GM04503 (cell line): ENCODE measurements around the gene LATS2.
"Not testable (repeated sequence)": the region's sequence is repeated elsewhere in the genome, so short reads cannot be mapped to it uniquely, and the experiment has no call there.

ENCODE experiments used
- DNase-seq: peaks from one replicate; pipeline ENCODE4 v3.0.0-alpha.2; 2012; ENCODE audit warnings: low read depth

LATS2 gene

DNA sequence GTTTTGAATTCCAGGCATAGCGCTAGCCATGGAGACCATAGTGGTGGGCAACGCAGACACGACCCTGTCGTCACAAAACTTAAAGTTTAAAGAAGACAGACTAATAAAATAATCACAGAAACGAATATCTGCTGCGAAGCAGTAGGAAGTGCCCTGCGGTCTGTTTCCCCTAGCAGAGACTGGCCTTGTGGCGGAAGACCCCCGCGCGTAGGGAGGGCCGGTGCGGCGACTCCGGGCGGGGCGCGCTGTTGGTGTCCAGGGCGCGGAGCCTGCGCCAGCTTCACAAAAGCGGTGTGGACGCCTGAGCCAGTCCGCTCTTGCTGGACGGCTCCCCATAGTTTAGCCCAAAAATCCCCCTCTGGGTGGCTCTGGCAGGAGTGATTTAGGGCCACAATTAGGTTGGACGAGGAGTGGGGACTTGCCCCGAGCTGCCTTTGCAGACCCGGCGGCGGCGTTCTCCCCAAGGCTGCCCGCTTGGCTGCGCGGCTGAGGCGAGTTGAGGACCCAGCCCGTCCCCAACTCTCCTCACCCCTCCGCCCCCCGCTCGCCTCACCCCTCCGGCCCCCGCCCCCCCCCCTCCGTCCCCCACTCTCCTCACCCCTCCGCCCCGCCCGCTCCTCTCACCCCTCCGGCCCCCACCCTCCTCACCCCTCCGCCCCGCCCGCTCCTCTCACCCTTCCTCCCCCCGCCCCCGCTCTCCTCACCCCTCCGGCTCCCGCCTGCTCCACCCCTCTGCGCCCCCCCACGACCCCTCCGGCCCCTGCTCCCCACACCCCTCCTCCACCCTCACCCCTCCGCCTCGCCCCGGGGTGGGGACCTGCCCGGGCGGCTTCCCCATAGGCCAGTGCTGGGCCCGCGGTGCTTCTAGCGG, 14.2 kb upstream of the LATS2 start:
- DNase-seq: no peak

DNA sequence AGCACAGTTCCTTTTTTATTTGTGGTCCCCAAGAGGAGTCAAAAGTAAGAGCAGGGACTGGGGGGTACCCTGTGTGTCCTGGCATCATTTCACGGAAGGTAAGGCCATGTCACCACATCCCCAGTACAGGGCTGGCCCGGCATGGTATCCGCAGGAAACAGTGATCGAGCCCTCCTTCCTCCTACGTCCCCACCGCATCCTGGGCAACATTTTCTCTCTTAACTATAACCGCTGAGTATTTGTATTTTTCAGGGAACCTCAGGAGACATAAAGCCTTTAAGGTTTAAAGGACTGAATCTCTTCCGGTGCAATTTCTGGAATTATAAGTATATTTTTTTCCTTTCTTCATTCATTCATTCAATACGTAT, 13.6 kb upstream of the LATS2 start:
- no peak for DNase-seq

DNA sequence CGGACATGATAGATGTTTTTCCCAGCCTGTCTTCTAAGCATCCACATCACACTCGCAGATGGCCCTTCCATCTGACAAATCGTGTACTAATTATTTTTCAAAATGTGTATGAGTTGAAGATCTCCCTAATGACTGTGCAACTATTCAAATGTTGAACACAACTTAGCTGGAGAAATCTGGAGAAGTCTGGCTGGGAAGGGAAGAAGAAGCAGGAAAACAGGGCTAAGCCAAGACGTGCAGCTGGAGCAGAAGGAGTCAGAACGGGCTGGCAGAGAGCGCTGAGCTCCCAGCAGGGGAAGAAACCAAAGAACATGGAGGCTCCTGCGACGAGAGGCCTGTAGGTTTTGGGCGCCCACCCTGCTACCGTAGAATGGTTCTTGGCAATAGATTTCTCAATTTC, 13.2 kb upstream of the LATS2 start:
- DNase-seq: no peak

DNA sequence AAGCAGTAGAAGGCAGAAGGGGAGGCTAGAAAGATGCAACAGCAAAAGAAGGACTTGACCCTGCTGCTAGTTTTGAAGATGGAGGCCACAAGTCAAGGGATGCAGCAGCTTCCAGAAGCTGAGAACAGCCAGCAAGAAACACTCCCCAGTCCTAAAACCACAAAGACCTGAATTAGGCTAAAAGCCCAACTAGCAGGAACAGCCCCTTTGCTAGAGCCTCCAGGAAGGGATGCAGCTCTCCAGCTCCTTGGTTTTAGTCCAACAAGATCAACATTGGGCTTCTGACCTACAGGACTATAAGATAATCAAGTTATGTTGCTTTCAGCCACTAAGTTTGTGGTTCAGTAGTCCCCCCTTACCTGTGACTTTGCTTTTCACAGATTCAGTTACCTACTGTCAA, 10.5 kb upstream of the LATS2 start:
- no peak for DNase-seq

DNA sequence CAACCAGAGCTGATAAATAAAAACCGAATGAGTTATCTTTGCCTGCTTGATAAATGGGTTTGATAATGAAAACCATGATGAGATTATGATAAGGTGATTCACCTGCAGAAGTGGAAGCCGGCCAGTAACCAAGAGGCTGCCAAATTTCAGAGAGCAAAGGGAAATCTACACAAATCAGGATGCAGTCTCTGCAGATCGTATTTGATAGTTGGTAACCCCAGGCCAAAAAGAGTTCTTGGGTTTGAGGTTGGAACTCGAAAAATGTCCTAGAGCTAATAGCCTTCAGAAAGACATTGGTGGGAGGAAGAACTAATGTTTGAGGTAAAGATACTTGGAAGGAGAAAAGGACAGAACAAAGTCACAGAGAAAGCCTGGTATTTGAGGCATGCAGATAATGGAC, 9.6 kb upstream of the LATS2 start:
- DNase-seq: no peak

DNA sequence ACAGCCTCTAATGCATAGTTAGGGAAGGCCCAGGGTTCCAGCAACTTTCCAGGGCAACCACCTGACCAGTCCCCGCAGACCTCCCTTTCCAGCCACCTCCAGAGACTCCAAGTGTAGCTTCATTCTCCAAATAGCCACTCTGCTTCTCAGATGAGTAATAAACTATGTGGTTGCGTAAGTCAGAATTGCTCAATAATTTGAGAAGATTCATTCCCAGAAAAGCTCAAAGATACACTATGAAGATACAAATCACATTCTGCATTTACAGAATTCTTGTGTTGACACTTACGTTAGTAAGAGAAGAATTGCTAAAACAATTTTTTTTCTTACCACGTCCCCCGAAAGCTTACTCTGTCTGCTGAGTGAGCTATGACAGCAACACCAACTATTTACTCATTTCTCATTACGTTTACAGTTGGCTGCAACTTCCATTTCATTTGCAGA, 8.2 kb upstream of the LATS2 start:
- peak; percentile 99 for DNase-seq

DNA sequence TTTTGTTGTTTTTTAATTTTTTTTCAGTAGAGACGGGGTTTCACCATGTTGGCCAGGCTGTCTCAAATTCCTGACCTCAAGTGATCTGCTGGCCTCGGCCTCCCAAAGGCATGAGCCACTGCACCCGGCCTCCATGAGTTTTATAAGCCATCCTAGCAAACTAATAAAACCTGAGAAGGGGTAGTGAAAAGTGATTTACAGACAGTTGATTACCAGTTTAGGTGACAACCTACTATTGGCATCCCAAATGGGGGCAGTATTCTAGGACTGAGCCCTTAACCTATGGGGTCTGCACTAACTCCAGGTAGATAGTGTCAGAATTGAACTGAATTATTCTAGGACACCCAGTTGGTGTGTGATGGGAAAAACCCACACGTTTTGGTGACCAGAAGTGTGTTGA, 6.5 kb upstream of the LATS2 start:
- no peak for DNase-seq

DNA sequence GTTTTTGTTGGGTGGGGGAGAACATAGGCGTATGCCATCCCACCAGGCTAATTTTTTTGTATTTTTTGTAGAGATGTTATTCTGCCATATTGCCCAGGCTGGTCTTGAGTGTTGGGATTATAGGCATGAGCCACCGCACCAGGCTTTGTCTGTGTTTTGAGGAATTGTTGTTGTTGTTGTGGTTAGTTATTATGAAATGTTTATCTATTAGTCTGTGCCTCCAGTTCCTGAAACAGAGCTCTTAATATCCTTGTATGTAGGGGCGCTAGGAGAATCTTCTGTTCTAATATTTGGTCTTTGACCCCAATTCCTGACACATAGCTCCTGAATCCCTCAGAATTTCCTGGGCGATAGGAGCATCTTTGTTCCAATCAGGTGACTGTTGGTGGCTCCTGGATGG, 5.6 kb upstream of the LATS2 start:
- DNase-seq: no peak

DNA sequence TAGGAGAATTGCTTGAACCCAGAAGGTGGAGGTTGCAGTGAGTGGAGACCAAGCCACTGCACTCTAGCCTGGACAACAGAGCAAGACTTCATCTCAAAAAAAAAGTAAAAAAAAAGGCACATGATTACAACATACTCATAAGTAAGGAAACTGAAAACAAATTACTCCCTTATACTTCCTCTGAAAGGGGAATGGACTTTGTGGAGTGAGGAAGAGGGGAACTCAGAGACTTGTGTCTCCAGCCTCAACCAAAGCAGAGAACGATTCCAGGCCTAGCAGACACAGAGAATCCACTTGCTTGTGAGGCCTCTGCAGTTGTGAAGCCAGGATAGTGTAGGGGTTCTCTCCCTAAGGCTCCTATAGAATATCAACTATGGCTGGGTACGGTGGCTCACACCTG, 4.3 kb upstream of the LATS2 start:
- no peak for DNase-seq

DNA sequence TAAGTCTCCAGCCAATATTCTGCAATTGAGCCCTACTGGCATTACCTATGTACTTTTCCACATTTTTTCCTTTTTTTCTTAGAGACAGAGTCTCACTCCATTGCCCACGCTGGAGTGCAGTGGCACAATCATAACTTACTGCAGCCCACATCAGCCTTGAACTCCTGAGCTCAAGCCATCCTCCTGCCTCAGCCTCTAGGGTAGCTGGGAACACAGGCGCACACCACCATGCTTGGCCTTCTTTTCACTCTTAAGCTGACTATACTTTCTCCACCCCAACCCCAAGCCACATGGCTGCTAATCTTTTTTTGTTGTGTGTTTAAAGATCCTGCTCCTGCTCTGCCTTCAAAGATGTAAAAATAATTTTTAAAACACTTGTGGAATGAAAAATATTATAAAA, 1.6 kb upstream of the LATS2 start:
- no peak for DNase-seq

DNA sequence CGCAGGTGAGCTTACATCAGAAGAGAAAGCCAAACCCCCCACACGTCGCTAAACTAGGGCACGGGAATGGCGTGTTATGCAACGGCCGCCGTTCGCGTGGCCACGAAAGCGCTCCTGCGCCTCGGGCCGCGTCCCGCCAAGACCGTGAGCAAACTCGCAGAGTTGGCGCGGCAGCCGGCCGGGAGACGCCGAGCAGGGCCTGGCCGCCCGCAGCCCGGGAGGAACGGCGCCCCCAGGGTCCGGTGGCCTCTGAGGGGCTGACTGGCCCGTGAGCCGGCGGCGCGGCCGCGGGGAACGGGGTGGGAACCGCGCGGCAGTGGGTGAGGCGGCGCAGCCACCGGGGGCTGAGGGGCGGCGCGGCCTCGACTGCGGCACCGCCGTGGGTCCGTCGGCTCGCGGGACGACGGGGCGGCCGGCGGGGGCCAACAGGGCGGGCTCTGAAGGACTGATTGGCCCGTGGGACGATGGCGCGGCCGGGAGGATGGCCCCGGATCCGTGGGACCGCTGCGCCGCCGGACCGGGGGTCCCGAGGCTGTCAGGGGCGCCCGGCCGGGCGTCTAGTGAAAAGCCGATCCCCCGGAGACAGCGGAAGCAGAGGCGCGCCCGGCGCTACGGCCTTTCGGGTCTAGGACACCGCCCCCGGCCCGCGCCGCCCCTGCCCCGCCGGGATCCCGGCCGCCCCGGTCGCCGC, 903 bp downstream of the LATS2 start:
- no peak for DNase-seq

DNA sequence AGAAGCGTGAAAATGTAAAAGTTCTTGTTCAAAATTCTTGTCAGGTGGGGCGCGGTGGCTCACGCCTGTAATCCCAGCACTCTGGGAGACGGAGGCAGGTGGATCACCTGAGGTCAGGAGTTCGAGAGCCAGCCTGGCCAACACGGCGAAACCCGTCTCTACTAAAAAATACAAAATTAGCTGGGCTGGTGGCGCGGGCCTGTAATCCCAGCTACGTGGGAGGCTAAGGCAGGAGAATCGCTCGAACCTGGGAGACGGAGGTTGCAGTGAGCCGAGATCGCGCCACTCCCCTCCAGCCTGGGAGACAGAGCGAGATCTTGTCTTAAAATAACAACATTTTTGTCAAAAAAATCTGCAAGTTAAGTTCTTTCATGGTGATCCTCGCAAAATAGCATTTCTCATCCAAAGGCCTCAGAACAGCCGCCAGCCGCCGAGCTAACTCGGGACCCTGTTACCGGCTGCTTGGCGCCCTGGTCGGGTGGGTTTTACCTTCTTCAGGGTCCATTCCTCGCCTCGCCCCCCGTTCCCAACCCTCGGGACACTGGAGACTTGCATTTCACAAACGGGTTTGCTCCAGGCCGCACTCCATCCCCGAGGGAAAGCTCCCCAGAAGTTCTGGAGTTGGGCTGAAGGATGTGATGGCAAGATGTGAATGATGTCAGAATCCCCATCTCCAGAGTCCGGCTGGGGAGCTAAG, 1.6 kb downstream of the LATS2 start:
- no peak for DNase-seq

DNA sequence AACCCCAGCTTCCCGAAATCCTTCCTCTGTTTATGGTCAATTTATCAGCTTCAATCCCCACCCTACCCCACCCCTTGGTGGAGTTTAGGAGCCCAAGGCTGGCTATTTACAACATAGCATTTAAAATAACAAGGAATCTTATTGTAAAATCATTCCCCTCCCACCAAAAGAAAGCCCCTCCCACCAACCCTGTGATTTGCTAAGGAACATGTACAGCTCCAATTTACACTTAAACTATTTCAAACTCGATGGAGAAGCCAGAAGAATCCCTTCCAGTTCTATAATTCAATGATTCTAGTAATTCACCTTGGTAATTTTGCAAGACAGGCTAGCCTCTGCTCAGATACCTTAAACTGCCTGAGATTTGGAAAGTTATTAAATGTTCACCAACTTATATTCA, 3.0 kb downstream of the LATS2 start:
- DNase-seq: no peak

DNA sequence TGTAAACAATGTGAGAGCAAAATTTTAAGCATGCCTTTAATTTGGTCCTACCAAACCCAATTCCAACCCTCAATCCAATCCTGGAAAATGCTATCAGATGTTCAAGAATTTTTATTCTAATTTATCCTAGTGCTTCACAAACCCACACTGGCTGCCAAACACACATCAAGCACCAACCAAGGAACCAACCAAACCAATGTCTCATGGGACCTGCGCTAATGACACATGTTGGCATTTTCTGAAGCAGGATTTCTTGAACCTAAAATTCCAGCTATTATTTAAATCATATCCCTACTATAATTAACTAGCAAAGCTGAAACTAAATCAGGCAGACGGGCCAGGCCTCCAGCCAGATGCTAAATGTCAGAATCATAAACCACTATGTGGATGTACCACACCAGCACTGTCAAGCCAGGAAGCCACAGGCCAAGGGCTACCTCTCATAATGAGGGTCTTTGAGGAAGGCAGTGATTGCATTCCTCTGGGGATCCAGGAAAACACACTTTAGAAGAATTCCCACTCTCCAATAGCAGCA, 5.8 kb downstream of the LATS2 start:
- no peak for DNase-seq

DNA sequence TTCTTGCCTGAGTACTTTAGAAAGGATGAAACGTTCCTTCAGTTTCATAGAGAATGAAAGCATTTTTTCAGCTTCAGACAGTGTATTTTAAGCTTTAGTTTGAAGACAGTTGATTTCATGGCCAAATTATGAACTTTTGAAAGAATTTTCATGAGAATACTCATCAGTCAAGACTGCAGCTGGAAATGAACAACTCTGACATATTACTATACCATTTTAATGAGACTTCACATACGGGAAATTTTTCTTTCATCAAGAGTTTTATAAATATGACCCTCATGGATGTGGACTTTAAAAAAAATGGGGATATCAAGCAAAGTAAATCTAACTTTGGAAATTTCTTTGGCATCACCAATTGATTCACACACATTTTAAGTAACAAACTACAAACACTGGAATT, 6.4 kb downstream of the LATS2 start:
- no peak for DNase-seq

DNA sequence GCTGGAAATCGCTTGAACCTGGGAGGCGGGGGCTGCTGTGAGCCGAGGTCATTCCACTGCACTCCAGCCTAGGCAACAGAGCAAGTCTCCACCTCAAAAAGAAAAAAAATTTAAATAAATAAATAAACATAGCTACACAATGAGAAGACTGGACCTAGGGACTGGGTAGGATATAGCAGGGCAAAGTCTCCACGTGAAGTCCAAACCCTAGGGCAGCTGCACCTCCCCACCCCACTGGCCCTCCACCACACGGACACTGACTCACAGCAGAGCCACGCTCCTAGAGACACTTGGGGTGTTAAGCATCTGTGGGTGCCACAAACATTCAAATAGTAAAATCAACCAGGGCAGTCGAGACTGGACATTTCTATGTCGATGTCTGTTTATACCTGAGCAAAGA, 7.1 kb downstream of the LATS2 start:
- DNase-seq: no peak

DNA sequence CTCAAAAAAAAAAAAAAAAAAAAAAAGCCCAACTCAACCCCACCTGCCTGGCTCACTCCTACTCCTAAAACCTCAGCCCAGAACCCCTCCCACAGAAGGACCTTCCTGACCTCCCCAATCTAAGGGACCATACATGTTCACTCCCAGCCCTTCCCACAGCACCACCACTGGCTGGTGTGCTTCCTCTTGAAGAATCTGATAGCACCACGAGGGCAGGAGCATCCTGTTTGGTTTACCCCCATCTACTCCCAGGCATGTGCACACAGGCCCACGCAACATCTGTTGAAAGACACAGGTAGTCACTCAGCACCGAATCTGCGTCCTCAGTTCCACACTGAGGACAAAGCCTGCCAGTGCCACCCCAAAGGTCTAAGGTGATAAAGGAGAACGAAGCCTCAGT, 8.2 kb downstream of the LATS2 start:
- DNase-seq: no peak

DNA sequence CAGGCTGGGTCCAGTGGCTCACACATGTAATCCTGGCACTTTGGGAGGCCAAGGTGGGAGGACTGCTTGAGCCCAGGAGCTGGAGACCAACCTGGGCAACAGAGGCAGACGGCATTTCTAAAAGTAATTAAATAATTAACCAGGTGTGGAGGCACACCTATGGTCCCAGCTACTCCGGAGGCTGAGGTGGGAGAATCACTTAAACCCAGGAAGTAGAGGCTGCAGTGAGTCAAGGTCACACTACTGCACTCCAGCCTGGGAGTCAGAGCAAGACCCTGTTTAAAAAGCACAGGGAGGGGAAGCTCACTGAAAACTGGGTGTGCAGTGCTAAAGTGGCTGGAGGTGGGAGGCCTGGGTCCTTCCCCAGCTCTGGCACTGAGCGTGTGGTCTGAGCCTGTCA, 9.7 kb downstream of the LATS2 start:
- DNase-seq: no peak

DNA sequence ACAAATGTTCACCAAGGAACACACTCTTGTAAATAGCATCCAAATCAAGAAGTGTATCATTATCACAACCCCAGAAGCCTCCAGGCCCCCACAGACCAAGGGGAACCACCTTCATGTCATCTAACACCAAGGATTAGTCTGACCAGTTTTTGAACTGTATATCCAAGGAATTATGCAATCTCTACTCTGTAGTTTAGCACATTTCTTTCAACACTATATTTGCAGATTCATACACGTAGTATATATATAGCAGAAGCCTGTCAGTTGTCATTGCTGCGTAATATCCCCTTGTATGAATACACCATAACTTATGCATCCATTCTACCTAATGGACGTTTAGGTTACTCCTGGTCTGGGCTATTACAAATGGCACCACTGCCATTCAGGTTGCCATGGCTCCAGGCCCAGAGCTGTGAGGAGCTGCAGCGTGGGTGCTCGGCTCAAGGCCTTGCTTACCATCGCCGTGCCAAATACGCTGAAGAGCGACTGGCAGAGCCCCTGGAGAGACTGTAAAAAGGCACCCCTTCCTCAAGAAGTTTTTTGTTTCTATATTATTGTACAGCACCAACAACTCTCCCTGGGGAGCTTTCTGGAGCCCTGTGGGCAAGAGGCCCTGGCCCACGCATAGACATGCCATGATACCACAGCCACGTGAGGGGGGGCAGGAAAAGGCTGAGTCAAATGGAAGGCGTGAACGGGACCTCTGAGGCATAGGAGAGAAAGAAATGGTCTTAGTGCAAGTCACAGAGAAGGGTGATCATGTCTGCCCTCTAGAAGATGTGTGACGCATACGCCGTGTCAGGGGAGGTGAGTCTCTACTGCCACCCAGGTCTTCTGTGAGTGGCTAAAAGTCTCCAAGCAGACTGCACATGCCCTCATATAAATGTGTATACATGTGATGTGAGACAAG, 10.8 kb downstream of the LATS2 start:
- DNase-seq: no peak

DNA sequence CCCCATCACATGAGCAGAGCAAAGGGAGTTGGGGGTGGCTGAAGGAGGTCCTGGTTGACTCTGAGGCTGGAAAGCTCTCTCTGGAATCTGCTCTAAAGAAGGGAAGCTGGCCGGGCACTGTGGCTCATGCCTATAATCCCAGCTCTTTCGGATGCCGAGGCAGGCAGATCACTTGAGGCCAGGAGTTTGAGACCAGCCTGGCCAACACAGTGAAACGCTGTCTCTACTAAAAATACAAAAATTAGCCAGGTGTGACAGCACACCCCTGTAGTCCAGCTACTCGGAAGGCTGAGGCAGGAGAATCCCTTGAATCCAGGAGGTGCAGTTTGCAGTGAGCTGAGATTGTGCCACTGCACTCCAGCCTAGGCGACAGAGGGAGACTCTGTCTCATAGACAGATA, 11.7 kb downstream of the LATS2 start:
- DNase-seq: not testable (repeated sequence)

DNA sequence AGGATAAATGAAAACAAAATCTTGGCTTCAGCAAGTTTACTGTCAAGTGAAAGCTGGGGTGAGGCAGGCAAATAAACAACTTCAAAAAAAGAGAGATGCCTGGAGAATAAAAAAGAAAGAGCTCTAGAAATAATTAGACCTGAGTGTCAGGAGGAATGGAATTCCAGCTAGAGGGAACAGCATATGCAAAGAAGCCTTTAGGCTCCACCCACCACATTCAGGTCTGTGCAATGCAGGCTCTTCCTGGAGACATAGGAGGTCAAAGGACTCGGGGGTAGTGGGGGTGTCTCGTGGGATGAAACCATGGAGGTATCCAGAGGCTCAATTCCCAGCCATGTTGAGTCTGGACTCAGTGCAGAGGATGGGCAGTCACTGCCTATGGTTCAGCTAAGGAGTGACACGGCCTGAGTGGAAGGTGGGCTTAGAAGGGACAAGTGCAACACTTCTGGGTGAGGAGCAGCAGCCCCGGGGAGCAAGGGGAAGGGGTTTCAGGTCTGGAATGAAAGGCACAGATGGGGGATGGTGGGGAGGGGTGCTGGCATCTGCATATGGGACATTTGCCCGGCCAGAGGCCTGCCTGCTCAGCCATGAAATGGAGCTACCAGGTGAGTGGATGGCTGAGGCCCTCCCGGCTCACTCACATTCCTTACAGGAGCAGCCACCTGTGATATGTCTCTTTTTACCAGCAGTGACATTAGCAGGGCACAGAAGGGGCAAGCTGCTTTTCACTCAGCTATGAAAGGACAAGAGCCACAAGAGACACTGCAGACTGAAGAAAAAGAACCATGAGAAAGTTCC, 12.3 kb downstream of the LATS2 start:
- DNase-seq: no peak
